Measurements from ENCODE around the gene GPC6.
"Not testable (repeated sequence)": the region's sequence is repeated elsewhere in the genome, so short reads cannot be mapped to it uniquely, and the experiment has no call there.

The GPC6 gene

DNA sequence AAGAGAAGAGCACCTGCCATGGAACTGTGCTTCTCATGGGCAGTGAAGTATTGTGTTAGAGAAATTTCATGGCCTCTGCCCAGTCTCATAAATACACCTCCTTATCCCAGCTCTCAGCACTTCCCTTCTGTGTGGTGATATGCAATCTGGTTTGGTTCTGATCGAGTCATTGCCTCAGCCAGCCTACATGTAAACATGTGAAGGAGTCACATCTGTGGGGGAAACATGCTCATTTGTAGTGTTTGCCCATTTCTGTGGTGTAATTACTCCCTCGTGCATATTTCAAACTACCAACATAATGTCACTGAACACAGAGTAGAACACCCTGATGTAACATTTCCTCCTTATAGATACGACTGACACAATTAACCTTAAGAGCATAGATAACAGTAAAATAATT, 1069.9 kb downstream of the GPC6 start:
- TF ChIP-seq FOXK2 (IDR thresholded peaks at IDR 0.05) (no peak), ELF4 (IDR thresholded peaks at IDR 0.05) (no peak), CTBP1 (IDR thresholded peaks at IDR 0.05; ENCODE audit: borderline replicate concordance) (no peak), ARNT (IDR thresholded peaks at IDR 0.05) (no peak)
- ChIA-PET CTCF (no interaction called here), POLR2A (no interaction called here)

DNA sequence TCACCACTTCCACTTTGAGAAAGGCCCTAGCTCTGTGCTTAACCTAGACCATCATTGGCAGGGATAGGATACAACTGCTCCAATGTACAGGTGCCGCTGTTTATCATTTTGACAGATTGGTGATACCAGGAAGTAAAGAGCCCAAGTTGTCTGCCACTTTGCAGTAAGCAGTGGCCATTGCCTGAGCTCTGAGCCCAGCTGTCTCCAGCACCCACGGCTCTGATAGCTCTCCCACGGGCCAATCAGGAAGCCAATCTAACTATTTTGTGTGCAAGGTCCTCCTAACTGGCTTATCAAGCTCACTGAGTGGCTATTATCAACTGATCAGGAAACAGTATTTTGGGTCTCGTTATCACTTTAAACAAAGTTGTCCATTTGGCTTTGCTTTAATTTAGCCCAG, 1071.7 kb downstream of the GPC6 start:
- DNase-seq (ENCODE audit: extremely low spot score), result no peak
- CTCF ChIA-PET, result no interaction called here
- POLR2A ChIA-PET, result no interaction called here
- TF ChIP-seq ELF4 (IDR thresholded peaks at IDR 0.05) (no peak), HDGF (IDR thresholded peaks at IDR 0.05; ENCODE audit: borderline replicate concordance) (no peak), FOXM1 (IDR thresholded peaks at IDR 0.05; ENCODE audit: borderline replicate concordance) (no peak), SUZ12 (IDR thresholded peaks at IDR 0.05) (no peak), CTBP1 (IDR thresholded peaks at IDR 0.05; ENCODE audit: borderline replicate concordance) (no peak), LEF1 (IDR thresholded peaks at IDR 0.05; ENCODE audit: borderline replicate concordance) (no peak), ZNF384 (IDR thresholded peaks at IDR 0.05) (no peak), TARDBP (IDR thresholded peaks at IDR 0.05) (no peak), FOXK2 (IDR thresholded peaks at IDR 0.05) (no peak), PKNOX1 (IDR thresholded peaks at IDR 0.05) (no peak), BHLHE40 (IDR thresholded peaks at IDR 0.05; ENCODE audit: borderline replicate concordance) (no peak), SP1 (IDR thresholded peaks at IDR 0.05) (no peak), ARNT (IDR thresholded peaks at IDR 0.05) (no peak), L3MBTL2 (conservative IDR thresholded peaks at IDR 0.05) (no peak), NFRKB (IDR thresholded peaks at IDR 0.05) (no peak), FOXA1 (IDR thresholded peaks at IDR 0.05) (no peak)

More for the DNA sequence above, 1069.9 kb downstream of the GPC6 start:
- no peak for DNase-seq (ENCODE audit: extremely low spot score)

DNA sequence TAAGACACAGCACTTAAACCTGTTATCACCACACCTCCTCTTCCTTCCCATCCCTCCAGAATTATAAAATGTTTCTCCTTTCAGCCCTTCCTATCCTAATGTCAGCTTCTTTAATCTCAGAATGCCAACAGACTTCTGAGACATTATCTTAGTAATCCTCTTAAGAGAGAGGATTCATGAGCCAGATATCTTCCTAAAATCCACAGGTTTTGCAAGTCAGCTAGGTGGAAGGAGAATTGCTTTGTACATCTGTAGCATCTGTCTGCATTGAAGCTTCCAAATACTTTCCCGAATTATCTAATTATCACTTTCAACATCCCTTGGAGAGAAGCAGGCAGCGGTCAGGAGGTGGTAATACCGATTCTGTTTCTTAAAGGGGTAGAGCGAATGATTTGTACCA, 1073.8 kb downstream of the GPC6 start:
- TF ChIP-seq FOXM1 (IDR thresholded peaks at IDR 0.05; ENCODE audit: borderline replicate concordance) (no peak), SP1 (IDR thresholded peaks at IDR 0.05) (no peak), FOXA1 (IDR thresholded peaks at IDR 0.05) (no peak), SUZ12 (IDR thresholded peaks at IDR 0.05) (no peak), CTBP1 (IDR thresholded peaks at IDR 0.05; ENCODE audit: borderline replicate concordance) (no peak), ELF4 (IDR thresholded peaks at IDR 0.05) (no peak), FOXK2 (IDR thresholded peaks at IDR 0.05) (no peak), HDGF (IDR thresholded peaks at IDR 0.05; ENCODE audit: borderline replicate concordance) (no peak), LEF1 (IDR thresholded peaks at IDR 0.05; ENCODE audit: borderline replicate concordance) (no peak), L3MBTL2 (conservative IDR thresholded peaks at IDR 0.05) (no peak), ARNT (IDR thresholded peaks at IDR 0.05) (no peak), ZNF384 (IDR thresholded peaks at IDR 0.05) (no peak)
- DNase-seq (ENCODE audit: extremely low spot score), result no peak
- CTCF ChIA-PET, result interaction anchor here (0.7 kb wide), 1 partner anchor 342 kb away, joined by 3 read pairs; no protein-coding TSS in a partner anchor
- POLR2A ChIA-PET, result no interaction called here

- POLR2A ChIA-PET, result no interaction called here
- no peak for DNase-seq (ENCODE audit: extremely low spot score)
- TF ChIP-seq BHLHE40 (IDR thresholded peaks at IDR 0.05; ENCODE audit: borderline replicate concordance), result no peak
- no peak for TF ChIP-seq SP1 (IDR thresholded peaks at IDR 0.05)
- TF ChIP-seq FOXM1 (IDR thresholded peaks at IDR 0.05; ENCODE audit: borderline replicate concordance), result no peak
- TF ChIP-seq NFRKB (IDR thresholded peaks at IDR 0.05), result no peak
- no peak for TF ChIP-seq FOXK2 (IDR thresholded peaks at IDR 0.05)
- TF ChIP-seq TARDBP (IDR thresholded peaks at IDR 0.05), result no peak
- no peak for TF ChIP-seq FOXA1 (IDR thresholded peaks at IDR 0.05)
- TF ChIP-seq ARNT (IDR thresholded peaks at IDR 0.05), result no peak
- no peak for TF ChIP-seq PKNOX1 (IDR thresholded peaks at IDR 0.05)
- TF ChIP-seq ZNF384 (IDR thresholded peaks at IDR 0.05), result no peak
- no peak for TF ChIP-seq HDGF (IDR thresholded peaks at IDR 0.05; ENCODE audit: borderline replicate concordance)
- TF ChIP-seq CTBP1 (IDR thresholded peaks at IDR 0.05; ENCODE audit: borderline replicate concordance), result no peak
- no peak for TF ChIP-seq LEF1 (IDR thresholded peaks at IDR 0.05; ENCODE audit: borderline replicate concordance)
- TF ChIP-seq SUZ12 (IDR thresholded peaks at IDR 0.05), result no peak
- CTCF ChIA-PET, result no interaction called here
Measured at GRCh38 chr13:94301487-94301886, 1074.9 kb downstream of the GPC6 start.

DNA sequence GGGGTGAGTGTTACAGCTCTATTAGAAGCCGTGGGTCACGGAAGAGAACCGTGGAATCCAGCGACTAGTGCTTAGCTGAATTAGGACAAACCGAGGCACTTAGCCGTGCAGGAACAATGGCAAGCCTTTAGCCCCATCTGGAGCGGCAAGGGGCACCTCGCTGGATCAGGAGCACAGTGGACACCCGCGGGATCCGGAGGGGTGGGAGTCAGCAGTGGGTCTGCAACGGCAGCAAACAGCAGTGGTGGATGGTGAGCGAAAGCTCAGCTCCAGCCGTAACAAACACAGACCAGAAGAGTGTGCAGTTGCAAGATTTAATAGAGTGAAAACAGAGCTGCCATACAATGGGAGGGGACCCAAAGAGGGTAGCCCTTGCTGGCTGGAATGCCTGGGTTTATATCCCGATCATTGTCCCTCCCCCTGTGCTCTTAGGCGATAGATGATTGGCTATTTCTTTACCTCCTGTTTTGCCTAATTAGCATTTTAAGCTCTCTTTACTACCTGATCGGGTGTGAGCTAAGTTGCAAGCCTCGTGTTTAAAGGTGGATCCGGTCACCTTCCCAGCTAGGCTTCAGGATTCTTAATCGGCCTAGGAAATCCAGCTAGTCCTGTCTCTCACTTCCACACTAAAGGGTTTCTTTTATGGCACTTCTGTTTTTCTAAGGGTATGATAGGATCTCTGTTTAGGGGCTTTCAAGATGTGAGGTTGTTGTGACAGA, 1076.4 kb downstream of the GPC6 start:
- DNase-seq (ENCODE audit: extremely low spot score); POLR2A ChIA-PET: not testable (repeated sequence)

DNA sequence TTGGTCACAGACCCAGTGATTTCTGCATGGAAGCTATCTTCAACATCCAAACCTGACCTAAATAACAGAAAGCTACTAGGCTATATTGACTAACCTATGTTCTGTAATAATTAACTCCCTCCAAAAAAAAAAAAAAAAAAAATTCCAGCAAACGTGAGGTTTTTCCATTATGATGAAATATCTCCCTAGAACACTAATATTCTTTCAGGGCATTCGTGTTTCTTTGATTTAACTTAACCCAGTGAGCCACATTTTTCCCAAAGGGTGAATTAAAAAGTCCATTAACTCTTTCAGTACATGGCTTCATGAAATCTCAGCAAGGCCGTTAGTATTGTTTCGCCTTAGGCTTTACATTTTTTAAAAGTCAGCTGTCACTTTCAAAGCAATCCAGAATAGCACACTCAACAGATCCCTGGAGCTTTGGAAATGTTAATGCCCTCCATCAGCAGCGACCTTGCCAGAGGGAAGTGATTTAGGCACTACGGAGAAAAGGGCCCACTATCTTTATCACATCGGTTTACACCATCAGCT, 1077.1 kb downstream of the GPC6 start:
- TF ChIP-seq PKNOX1 (IDR thresholded peaks at IDR 0.05), result no peak
- TF ChIP-seq LEF1 (IDR thresholded peaks at IDR 0.05; ENCODE audit: borderline replicate concordance), result no peak
- TF ChIP-seq FOXA1 (IDR thresholded peaks at IDR 0.05), result no peak
- TF ChIP-seq NFRKB (IDR thresholded peaks at IDR 0.05), result no peak
- DNase-seq (ENCODE audit: extremely low spot score), result no peak
- POLR2A ChIA-PET, result interaction anchor here (0.6 kb wide), 1 partner anchor 17 kb away, joined by 3 read pairs; no protein-coding TSS in a partner anchor
- CTCF ChIA-PET, result no interaction called here

More for the DNA sequence above, 1076.4 kb downstream of the GPC6 start:
- CTCF ChIA-PET, result not testable (repeated sequence)
